GM13977 (cell line): Measurements from ENCODE around the gene AADACL3.
A peak's percentile ranks its signal among the peaks of the same experiment; 100 is the strongest.

ENCODE experiments used
- DNase-seq: peaks from one replicate; pipeline ENCODE4 v3.0.0; 2012; ENCODE audit warnings: low spot score
- CTCF ChIP-seq: IDR thresholded peaks from 2 replicates; pipeline ENCODE4 v1.5.1; 2012; ENCODE audit warnings: mild to moderate bottlenecking, control low read depth; ENCODE audit not compliant: insufficient read depth; ENCODE audit errors: extremely low read depth, missing control alignments
- in situ Hi-C: fragments of 300-500 bp; cut with MboI; formaldehyde crosslinking; loops from one replicate; pipeline ENCODE4 v1.12.0; 2022; ENCODE audit warnings: low sequenced_read_pairs, low pct_unique_long_range_greater_than_20kb, mixed read lengths, inconsistent platforms; ENCODE audit not compliant: unreplicated experiment

Gene AADACL3

DNA sequence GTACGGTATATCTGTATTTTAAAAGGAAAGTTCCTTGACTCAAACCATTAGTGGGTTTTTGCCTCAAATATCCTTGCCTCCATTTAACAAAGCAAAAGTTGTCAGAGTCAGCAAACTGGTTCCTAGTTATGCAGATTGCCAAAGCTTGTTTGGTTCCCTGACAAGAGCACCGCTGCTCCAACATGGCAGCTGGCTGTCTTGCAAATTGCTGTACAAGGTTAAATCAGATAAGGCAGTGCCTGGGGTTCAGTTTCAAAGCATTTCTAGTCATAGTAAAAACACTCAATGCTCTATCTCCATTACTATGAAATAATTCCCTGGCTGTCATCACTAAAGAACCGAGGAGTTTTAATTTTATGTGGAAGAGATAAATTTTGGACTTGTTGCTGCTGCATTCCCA is 18.7 kb downstream of the AADACL3 start:
- in situ Hi-C loops, result no loop called here
- DNase-seq, result no peak
- no peak for TF ChIP-seq CTCF

GRCh38 chr1:12738934-12739333 is 23.0 kb downstream of the AADACL3 start:
- in situ Hi-C loops, result no loop called here

GRCh38 chr1:12739613-12740012 is 23.7 kb downstream of the AADACL3 start:
- in situ Hi-C loops, result no loop called here
- TF ChIP-seq CTCF, result no peak
- no peak for DNase-seq

More at GRCh38 chr1:12738934-12739333, 23.0 kb downstream of the AADACL3 start:
- TF ChIP-seq CTCF, result no peak
- no peak for DNase-seq

DNA sequence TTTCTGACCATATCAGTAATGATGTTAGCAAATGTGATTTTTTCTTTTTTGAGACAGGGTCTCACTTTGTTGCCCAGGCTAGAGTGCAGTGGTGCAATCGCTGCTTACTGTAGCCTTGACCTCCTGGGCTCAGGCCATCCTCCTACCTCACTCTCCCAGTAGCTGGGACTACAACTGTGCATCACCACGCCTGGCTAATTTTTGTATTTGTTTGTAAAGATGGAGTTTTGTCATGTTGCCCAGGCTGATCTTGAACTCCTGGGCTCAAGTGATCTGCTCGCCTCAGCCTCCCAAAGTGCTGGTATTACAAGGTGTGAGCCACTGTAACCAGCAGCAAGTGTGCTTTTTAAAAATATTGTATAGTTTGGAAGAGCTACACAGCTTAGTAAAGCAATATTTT is 26.0 kb downstream of the AADACL3 start:
- DNase-seq, result no peak
- no peak for TF ChIP-seq CTCF
- in situ Hi-C loops, result no loop called here

DNA sequence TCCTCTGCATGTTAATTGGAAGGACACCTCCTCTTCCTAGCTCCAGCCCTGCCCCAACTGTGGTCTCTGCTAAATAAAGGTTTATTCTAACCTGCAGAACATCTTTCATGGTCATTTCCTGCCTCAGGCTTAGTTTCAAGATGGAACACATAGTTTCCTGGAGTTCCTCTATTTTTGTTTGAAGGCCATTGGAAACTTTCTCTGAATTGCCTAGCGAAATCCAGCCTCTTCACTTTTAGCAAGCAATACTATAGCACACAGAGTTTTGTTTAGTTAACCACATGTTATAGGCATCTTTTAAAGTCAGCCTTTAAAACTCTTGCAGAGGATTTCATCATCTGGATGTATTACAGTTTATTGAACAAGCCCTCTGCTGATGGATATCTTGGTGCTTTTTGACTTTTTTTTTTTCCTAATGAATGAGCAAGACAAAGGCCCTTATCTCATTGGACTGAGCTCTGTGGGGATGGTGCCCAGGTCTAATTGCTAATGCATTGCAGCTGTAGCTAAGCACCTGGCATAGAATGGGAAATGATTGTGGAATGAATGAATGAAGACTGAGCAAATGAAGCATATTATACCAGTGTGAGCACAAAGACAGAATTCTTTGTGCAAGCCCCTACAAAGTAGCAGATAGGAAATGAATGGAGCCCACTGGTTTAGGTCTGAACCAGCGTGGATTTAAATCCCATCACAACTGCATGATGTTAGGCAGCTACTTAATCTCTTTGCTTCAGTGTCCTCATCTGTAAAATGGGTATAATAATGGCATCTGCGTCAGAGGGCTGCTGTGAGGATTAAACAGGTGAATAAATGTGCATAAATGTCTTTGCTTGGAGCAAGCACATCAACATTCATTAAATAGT is 29.4 kb downstream of the AADACL3 start:
- no peak for DNase-seq
- in situ Hi-C loops, result no loop called here
- no peak for TF ChIP-seq CTCF

- DNase-seq, result peak; percentile 21
- in situ Hi-C loops, result no loop called here
- TF ChIP-seq CTCF, result no peak
These were observed 30.0 kb downstream of the AADACL3 start, which contains the start of gene CFAP107 for GRCh38 chr1:12745992-12746323. TSS of gene CFAP107 (plus strand) at chr1:12746200. CDS start at chr1:12746431, 231 bp downstream.
